GM18517 (cell line): ENCODE data around the gene COL5A2.

Experiments
- ATAC-seq: cut with Tn5 transposase; IDR thresholded peaks from one replicate; pipeline ENCODE4 v1.9.1; 2021; ENCODE audit warnings: mild to moderate bottlenecking, moderate library complexity; ENCODE audit not compliant: unreplicated experiment

The COL5A2 gene

GRCh38 chr2:189181706-189182105 lies 2.1 kb upstream of the COL5A2 start:
- ATAC-seq: no peak

- ATAC-seq: no peak
These were observed 613 bp downstream of the COL5A2 start for GRCh38 chr2:189178726-189179569.

GRCh38 chr2:189178054-189178453 lies 1.5 kb downstream of the COL5A2 start:
- no peak for ATAC-seq

- no peak for ATAC-seq
These were observed 2.2 kb downstream of the COL5A2 start for GRCh38 chr2:189177251-189177840.

- ATAC-seq: no peak
These were observed 3.0 kb downstream of the COL5A2 start for GRCh38 chr2:189176516-189176915.

- no peak for ATAC-seq
These were observed 3.6 kb downstream of the COL5A2 start for GRCh38 chr2:189175869-189176433.

- ATAC-seq: no peak
These were observed 7.5 kb downstream of the COL5A2 start for GRCh38 chr2:189171956-189172609.

- no peak for ATAC-seq
These were observed 10.6 kb downstream of the COL5A2 start for GRCh38 chr2:189168856-189169499.

- ATAC-seq: no peak
These were observed 13.7 kb downstream of the COL5A2 start for GRCh38 chr2:189165656-189166380.

GRCh38 chr2:189164746-189165145 lies 14.8 kb downstream of the COL5A2 start:
- ATAC-seq: no peak

- ATAC-seq: no peak
These were observed 15.7 kb downstream of the COL5A2 start for GRCh38 chr2:189163889-189164288.

GRCh38 chr2:189162566-189162965 lies 17.0 kb downstream of the COL5A2 start:
- ATAC-seq: no peak

GRCh38 chr2:189161894-189162293 lies 17.7 kb downstream of the COL5A2 start:
- ATAC-seq: no peak

- ATAC-seq: no peak
These were observed 19.8 kb downstream of the COL5A2 start for GRCh38 chr2:189159717-189160116.

GRCh38 chr2:189159273-189159672 lies 20.3 kb downstream of the COL5A2 start:
- ATAC-seq: no peak

GRCh38 chr2:189157939-189158338 lies 21.6 kb downstream of the COL5A2 start:
- no peak for ATAC-seq

- no peak for ATAC-seq
These were observed 22.1 kb downstream of the COL5A2 start for GRCh38 chr2:189157456-189157855.

GRCh38 chr2:189155795-189156194 lies 23.8 kb downstream of the COL5A2 start:
- ATAC-seq: no peak

- ATAC-seq: no peak
These were observed 25.9 kb downstream of the COL5A2 start for GRCh38 chr2:189153619-189154018.

- no peak for ATAC-seq
These were observed 27.1 kb downstream of the COL5A2 start for GRCh38 chr2:189152483-189152882.
